HCT116 (cell line): ENCODE data around the gene C13orf46.

Source experiments
- CBX3 ChIP-seq: IDR thresholded peaks from 2 replicates; pipeline ENCODE4 v1.6.1; 2012; ENCODE audit warnings: low read depth
- CTCF ChIP-seq, 3 experiments: fragments of 200-600 bp in 1 of 3; sonication (generic) in 1 of 3; IDR thresholded peaks in 2 of 3; conservative IDR thresholded peaks in 1 of 3; 2 replicates each; pipeline ENCODE4 v1.5.1; 2012 to 2017; ENCODE audit warnings: low read depth in 2 of 3, low read length in 2 of 3, antibody characterized with exemption in 1 of 3, borderline replicate concordance in 1 of 3, control low read depth in 1 of 3, mild to moderate bottlenecking in 1 of 3, mixed read lengths in 1 of 3, mixed run types in 1 of 3, moderate library complexity in 1 of 3; ENCODE audit not compliant: insufficient read depth in 1 of 3
- EGR1 ChIP-seq: IDR thresholded peaks from 2 replicates; pipeline ENCODE4 v1.6.1; 2012; ENCODE audit warnings: low read depth
- ELF1 ChIP-seq: IDR thresholded peaks from 2 replicates; pipeline ENCODE4 v1.6.1; 2012; ENCODE audit warnings: low read depth, borderline replicate concordance
- EZH2 ChIP-seq: fragments of 200-600 bp; sonication (generic); IDR thresholded peaks from 2 replicates; pipeline ENCODE4 v1.6.1; 2017; ENCODE audit warnings: antibody characterized with exemption, mixed run types
- EZH2phosphoT487 ChIP-seq: fragments of 200-600 bp; IDR thresholded peaks from 2 replicates; pipeline ENCODE4 v1.6.1; 2018; ENCODE audit warnings: antibody characterized with exemption, borderline replicate concordance
- POLR2A ChIP-seq: IDR thresholded peaks from 2 replicates; pipeline ENCODE4 v1.7.0; 2011; ENCODE audit warnings: borderline replicate concordance; ENCODE audit not compliant: insufficient read depth, insufficient read length; ENCODE audit errors: extremely low read depth
- POLR2AphosphoS5 ChIP-seq: IDR thresholded peaks from 2 replicates; pipeline ENCODE4 v1.6.1; 2011; ENCODE audit warnings: mild to moderate bottlenecking, low read depth, low read length, moderate library complexity
- RAD21 ChIP-seq: IDR thresholded peaks from 2 replicates; pipeline ENCODE4 v1.6.1; 2012; ENCODE audit warnings: low read depth, mild to moderate bottlenecking
- ZNF274 ChIP-seq: fragments of 200-500 bp; sonication (Bioruptor generic); IDR thresholded peaks from 2 replicates; pipeline ENCODE4 v1.6.1; 2014; ENCODE audit warnings: mild to moderate bottlenecking, low read depth, low read length, inconsistent platforms

GRCh38 chr13:113947311-113948033 is 26.4 kb downstream of the C13orf46 start:
- TF ChIP-seq CBX3 (no peak), CTCF (IDR thresholded peaks at IDR 0.05 in 2 of 3, conservative IDR thresholded peaks at IDR 0.05 in 1 of 3; ENCODE audit: borderline replicate concordance in 1 of 3, insufficient read depth in 1 of 3, low read depth in 2 of 3, low read length in 2 of 3) (peak in 2 of 3 experiments; percentile 39 to 46; a peak in 3 of 6 replicates), POLR2AphosphoS5 (no peak), RAD21 (no peak), EGR1 (no peak), EZH2phosphoT487 (no peak), POLR2A (no peak), EZH2 (no peak), ZNF274 (no peak), ELF1 (no peak)
